ENCODE measurements around the gene DEDD2.

Gene DEDD2

DNA sequence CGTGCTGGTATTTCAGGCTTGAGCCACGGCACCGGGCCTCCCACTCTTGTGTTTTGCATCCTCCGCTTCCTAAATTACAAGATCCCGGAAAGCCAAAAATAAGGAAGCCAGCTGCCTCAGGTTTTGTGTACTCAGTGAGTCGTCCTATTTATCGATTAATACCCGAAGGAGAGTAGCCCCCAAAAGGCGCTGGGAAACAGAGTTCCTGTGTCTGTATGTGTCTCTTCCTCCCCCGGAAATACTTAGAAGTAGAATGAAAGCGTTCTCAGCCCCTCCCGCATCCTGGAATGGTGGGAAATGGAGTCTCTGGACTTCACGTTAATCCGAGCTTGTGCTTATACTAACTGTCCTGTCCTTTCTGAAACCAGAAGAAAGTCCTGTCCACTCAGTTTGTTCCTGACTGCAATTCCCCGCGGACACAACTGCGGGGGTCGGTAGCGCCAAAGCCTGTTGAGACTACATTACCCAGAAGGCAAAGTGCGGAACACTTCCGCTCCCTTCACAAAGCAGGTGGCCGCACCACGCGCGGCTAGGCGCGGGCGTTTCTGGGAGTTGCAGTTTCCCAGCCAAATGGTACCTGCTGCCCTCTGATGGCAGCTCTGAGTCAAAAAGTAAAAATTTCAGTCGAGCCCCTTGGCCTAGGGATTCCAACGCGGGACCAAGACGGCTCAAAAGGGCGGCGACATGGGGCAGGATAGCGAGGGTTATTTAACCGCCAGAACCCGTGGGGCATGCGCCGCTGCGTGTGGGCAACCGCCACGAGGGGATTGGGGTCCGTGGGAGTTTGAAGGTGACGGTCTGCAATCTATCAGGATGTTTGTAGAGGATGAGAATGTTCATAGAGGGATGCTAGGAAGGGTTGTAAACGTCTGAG lies 27.1 kb upstream of the DEDD2 start:
- H3K4me3 Mint-ChIP-seq: peak overlapping the region; percentile 89
- TF ChIP-seq, protein P1, sequence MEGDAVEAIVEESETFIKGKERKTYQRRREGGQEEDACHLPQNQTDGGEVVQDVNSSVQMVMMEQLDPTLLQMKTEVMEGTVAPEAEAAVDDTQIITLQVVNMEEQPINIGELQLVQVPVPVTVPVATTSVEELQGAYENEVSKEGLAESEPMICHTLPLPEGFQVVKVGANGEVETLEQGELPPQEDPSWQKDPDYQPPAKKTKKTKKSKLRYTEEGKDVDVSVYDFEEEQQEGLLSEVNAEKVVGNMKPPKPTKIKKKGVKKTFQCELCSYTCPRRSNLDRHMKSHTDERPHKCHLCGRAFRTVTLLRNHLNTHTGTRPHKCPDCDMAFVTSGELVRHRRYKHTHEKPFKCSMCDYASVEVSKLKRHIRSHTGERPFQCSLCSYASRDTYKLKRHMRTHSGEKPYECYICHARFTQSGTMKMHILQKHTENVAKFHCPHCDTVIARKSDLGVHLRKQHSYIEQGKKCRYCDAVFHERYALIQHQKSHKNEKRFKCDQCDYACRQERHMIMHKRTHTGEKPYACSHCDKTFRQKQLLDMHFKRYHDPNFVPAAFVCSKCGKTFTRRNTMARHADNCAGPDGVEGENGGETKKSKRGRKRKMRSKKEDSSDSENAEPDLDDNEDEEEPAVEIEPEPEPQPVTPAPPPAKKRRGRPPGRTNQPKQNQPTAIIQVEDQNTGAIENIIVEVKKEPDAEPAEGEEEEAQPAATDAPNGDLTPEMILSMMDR (IDR thresholded peaks at IDR 0.05): peak; percentile 44
- no peaks in the 10 kb centered on the region for H3K9me3 Mint-ChIP-seq
- H3K36me3 Mint-ChIP-seq (ENCODE audit: low read depth): peaks cover 11% of the 10 kb centered on the region
- peaks cover 59% of the 10 kb centered on the region for H3K4me1 Mint-ChIP-seq
- H3K27ac Mint-ChIP-seq: peak overlapping the region; percentile 98
- DNase-seq: peak; percentile 91
- peaks cover 7% of the 10 kb centered on the region for H3K27me3 Mint-ChIP-seq (ENCODE audit: low read depth, poor library complexity)

DNA sequence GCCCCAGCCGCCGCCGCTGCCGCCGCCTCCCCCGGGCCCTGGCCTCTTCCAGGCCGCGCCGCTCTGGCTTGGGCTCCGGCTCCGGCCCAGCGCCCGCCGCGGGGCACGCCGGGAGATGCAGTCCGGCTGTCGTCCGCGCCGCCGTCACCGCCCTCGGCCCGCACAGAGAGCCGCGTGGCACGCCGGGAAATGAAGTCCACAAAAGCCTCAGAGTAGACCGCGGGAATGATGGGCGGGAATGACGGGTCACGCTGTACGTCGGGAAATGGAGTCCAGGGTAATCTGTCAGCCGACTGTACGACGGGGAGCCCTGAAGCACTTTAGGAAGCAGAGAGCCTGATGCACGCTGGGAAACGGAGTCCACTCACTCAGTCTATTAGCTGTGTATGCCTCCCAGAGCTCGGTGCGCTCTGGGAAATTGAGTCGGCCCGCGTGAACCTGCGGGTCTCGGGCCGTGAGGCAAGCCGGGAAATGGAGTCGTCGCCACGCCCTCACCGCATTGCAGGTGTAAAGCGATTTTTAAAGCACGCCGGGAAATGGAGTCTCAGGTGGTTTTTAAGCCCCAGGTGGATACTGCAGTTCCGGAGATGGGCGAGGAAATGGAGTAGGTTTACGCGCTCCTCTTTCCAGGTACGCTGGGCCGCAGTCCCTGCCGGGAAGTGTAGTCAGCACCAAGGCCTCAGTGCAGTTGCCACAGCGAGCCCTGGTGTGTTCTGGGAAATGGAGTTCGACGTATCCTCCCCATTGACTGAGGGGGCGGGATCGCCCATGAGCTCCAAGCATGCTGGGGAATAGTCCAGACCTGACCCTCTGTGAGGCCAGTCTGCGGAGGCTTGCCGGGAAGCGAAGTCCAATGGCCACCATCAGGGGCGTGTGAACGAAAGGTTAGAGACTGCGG lies 25.3 kb upstream of the DEDD2 start, which contains the start of gene GSK3A:
Gene GSK3A, minus strand, starts transcription at position 91 of the 898 bp plus-strand sequence. CDS start 137 bp downstream, outside the sequence.
- H3K9me3 Mint-ChIP-seq: no peaks in the 10 kb centered on the region
- H3K4me1 Mint-ChIP-seq: peaks cover 59% of the 10 kb centered on the region
- H3K27me3 Mint-ChIP-seq (ENCODE audit: low read depth, poor library complexity): peaks cover 7% of the 10 kb centered on the region
- H3K4me3 Mint-ChIP-seq: peak within 1 kb of the TSS; percentile 89
- TF ChIP-seq, protein P1 (IDR thresholded peaks at IDR 0.05): no peak
- H3K36me3 Mint-ChIP-seq (ENCODE audit: low read depth): peaks cover 18% of the 10 kb centered on the region
- H3K27ac Mint-ChIP-seq: peak within 1 kb of the TSS; percentile 99
- peak; percentile 97 for DNase-seq

DNA sequence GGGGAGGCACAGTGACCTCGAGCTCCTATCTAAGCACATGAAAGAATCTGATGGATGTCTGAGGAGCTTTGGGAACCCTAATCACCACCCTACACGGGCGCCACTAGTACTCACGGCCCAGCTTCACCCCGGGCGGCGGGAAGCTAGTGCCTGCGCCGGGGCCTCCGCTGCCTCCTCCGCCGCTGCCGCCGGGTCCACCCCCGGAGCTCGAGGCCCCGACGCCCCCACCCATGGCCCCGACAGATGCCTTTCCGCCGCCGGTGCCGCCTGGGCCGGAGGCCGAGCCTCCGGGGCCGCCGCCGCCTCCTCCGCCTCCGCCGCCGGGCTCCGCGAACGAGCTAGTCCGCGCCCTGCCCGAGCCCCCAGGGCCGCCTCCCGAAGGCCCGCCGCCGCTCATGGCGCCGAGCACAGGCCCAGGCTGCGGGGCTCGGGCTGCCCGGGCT lies 24.6 kb upstream of the DEDD2 start:
- Mint-ChIP-seq H3K4me3 (peak overlapping the region; percentile 89), H3K27ac (peak overlapping the region; percentile 95), H3K9me3 (no peaks in the 10 kb centered on the region), H3K36me3 (ENCODE audit: low read depth) (peaks cover 19% of the 10 kb centered on the region), H3K27me3 (ENCODE audit: low read depth, poor library complexity) (peaks cover 7% of the 10 kb centered on the region), H3K4me1 (peaks cover 58% of the 10 kb centered on the region)
- TF ChIP-seq, protein P1 (IDR thresholded peaks at IDR 0.05): no peak
- DNase-seq: no peak

DNA sequence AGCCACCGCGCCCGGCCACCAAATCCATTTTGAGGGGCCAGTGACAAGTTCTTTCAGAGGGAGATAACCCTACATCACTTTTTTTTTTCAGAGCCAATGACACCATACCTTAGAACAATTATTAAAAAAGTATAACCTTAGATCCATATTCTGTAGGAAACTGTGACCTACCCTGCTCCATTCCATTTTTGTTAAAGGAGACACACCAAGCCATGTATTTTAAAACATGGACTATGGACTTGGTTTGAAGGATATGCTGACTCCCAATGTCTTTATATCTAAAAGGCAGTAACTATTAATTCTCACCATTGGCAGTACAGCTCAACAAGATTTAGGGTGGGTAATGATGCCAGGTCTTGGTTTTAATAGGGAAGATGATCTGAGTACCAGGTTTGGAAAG lies 23.8 kb upstream of the DEDD2 start:
- H3K4me3 Mint-ChIP-seq: peak overlapping the region; percentile 89

DNA sequence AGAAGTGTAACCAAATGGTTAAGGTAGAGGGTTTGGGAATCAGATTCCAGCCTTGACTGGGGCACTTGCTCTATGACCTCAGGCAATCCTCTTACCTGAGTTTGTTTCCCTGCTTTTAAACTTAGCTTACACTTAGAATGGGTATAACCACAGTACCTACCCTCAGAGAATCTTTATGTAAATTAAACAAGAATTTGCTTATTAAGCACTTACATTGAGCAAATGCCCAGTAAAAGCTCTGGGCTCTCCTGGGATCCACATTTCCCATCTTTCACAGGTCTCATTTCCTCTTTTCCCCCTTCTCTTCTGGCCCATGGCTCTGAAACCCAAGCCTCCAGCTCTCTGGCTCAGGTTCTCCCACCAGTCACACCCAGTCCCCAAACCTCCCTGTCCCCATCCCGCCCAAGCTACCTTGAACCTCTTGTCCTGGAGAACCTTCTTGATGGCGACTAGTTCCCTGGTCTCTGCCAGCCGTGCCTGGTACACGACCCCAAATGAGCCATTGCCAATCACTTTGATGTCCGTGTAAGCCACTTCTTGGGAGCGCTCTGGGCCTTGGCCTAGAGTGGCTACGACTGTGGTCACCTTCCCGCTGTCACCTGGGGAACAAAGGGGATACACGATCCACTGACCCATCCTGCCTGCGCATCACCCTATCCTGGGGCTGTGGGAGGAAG lies 22.2 kb upstream of the DEDD2 start:
- peaks cover 7% of the 10 kb centered on the region for H3K27me3 Mint-ChIP-seq (ENCODE audit: low read depth, poor library complexity)
- no peaks in the 10 kb centered on the region for H3K9me3 Mint-ChIP-seq
- DNase-seq: no peak
- H3K4me1 Mint-ChIP-seq: peaks cover 35% of the 10 kb centered on the region
- TF ChIP-seq, protein P1 (IDR thresholded peaks at IDR 0.05): no peak
- H3K36me3 Mint-ChIP-seq (ENCODE audit: low read depth): peaks cover 42% of the 10 kb centered on the region
- H3K27ac Mint-ChIP-seq: peak overlapping the region; percentile 85
- peak overlapping the region; percentile 36 for H3K4me3 Mint-ChIP-seq

More for the DNA sequence above, 23.8 kb upstream of the DEDD2 start:
- H3K27ac Mint-ChIP-seq: no peak overlapping the region
- no peak for DNase-seq
- H3K36me3 Mint-ChIP-seq (ENCODE audit: low read depth): peaks cover 27% of the 10 kb centered on the region
- peaks cover 50% of the 10 kb centered on the region for H3K4me1 Mint-ChIP-seq
- TF ChIP-seq, protein P1 (IDR thresholded peaks at IDR 0.05): no peak
- H3K27me3 Mint-ChIP-seq (ENCODE audit: low read depth, poor library complexity): peaks cover 7% of the 10 kb centered on the region
- H3K9me3 Mint-ChIP-seq: no peaks in the 10 kb centered on the region

Data from nephron progenitor cell (in vitro differentiated cells).